Measurements from ENCODE around the gene GOLGA3.

Gene GOLGA3

GRCh38 chr12:132747896-132748295 lies 80.8 kb downstream of the GOLGA3 start:
- DNase-seq (ENCODE audit: low read depth in 2 of 2): no peak

- DNase-seq (ENCODE audit: low read depth in 2 of 2): no peak
These were observed 81.3 kb downstream of the GOLGA3 start for GRCh38 chr12:132747395-132747794.

DNA sequence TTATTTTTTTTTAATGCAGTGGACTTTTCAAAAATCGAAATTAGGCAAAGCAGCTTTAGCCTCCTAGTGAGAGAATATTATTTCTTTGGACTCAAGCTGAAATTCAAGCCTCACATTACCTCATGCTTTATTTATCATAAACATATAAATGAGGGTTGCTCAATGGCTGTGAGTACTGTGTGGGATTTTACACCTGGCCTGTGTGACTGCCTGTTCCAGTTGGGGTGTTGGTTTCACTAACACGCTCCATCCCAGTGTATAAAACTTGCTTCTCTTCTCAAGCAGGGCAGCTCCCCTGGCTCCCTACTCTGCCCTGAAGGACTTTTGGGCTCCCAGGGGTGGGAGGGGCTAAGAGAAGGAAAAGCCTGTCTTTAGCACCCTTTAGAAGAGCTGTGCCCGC lies 82.1 kb downstream of the GOLGA3 start:
- DNase-seq (ENCODE audit: low read depth in 2 of 2): no peak

- no peak for DNase-seq (ENCODE audit: low read depth in 2 of 2)
These were observed 84.8 kb downstream of the GOLGA3 start for GRCh38 chr12:132743831-132744230.

DNA sequence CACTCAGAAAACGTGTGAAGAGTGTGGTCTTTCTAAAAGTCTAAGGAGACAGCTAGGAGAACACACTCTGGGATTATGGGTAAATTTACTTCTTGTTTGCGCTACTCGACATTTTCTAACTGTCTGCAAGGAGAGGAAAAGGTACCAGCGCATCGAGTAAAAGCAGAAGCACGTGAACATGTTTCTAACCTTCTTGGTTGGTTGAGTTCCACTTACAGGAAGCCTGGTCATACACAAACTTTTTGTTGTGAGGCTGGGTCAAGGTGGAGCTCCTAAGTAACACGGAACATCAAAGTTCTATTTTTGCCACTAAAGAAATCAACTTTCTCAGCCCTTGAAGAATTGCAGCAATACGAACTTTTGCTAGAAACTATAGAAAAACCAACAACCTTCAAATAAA lies 87.0 kb downstream of the GOLGA3 start:
- DNase-seq (ENCODE audit: low read depth in 2 of 2): no peak

- no peak for DNase-seq (ENCODE audit: low read depth in 2 of 2)
These were observed 88.0 kb downstream of the GOLGA3 start for GRCh38 chr12:132740652-132741051.

- no peak for DNase-seq (ENCODE audit: low read depth in 2 of 2)
These were observed 88.4 kb downstream of the GOLGA3 start for GRCh38 chr12:132740313-132740646.

- DNase-seq (ENCODE audit: low read depth in 2 of 2): no peak
These were observed 88.9 kb downstream of the GOLGA3 start for GRCh38 chr12:132739600-132740312.

DNA sequence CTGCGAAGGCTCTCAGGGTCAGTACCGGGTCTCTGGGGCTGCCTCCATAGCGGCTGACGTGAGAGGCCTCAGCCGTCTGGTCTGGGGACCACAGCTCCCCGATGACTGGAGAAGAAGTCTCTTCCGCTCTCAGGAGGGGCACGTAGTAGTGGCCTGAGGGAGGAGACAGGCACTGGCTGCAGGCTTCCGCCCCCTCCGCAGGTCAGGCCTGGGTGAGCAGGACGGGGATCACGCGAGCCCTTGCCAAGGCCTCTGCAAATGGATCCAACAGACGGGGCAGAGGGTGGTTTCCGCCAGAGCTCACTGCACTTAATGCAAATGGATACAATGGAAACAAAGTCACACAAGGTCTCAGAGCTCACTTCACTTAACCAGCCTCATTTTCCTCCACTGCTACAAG lies 91.8 kb downstream of the GOLGA3 start:
- DNase-seq (ENCODE audit: low read depth in 2 of 2): no peak

DNA sequence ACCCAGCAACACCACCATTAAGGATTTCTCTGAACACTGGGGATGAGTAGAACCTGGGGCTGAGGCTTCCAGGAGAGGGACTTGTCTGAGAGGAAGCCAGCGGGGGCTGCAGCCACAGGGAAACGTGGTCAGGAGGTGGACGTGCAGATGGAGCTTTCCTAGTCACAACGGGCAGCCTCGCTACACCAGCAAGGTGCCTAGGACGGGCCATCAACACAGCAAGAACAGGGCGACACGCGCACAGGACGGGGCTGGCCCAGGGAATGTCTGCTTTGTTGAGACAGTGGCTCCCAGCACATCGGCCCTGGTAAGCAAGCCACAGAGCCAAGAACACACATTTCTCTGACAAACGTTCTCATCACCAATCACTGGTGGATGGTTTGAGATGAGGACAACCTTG lies 92.3 kb downstream of the GOLGA3 start:
- no peak for DNase-seq (ENCODE audit: low read depth in 2 of 2)

- DNase-seq (ENCODE audit: low read depth in 2 of 2): no peak
These were observed 93.2 kb downstream of the GOLGA3 start for GRCh38 chr12:132735496-132735895.

- no peak for DNase-seq (ENCODE audit: low read depth in 2 of 2)
These were observed 94.5 kb downstream of the GOLGA3 start for GRCh38 chr12:132734206-132734605.

GRCh38 chr12:132731574-132731973 lies 97.1 kb downstream of the GOLGA3 start:
- no peak for DNase-seq (ENCODE audit: low read depth in 2 of 2)

GRCh38 chr12:132730353-132730752 lies 98.3 kb downstream of the GOLGA3 start:
- DNase-seq (ENCODE audit: low read depth in 2 of 2): no peak

GRCh38 chr12:132729541-132730320 lies 98.9 kb downstream of the GOLGA3 start:
- DNase-seq (ENCODE audit: low read depth in 2 of 2): no peak

DNA sequence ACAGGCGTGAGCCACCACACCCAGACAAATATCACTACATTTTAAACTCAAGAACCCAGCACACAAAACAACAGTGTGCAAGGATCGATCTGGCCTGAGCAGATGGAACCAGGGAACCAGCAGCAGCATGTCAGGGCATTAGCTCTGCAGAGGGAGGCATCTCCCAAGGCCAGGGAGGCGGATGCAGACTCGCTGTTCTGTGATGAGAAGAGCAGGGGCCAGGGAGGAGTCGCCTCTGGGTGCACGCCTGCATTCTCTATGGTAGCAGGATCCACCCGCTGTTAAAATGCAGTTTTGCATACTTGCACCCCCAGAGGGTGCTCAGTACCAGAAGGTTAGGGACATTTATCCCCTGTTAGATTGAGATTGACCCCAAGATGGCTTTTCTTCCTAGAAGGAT lies 100.2 kb downstream of the GOLGA3 start:
- no peak for DNase-seq (ENCODE audit: low read depth in 2 of 2)

GRCh38 chr12:132727091-132727794 lies 101.4 kb downstream of the GOLGA3 start:
- DNase-seq (ENCODE audit: low read depth in 2 of 2): no peak

GRCh38 chr12:132726386-132726785 lies 102.3 kb downstream of the GOLGA3 start:
- DNase-seq (ENCODE audit: low read depth in 2 of 2): no peak

- DNase-seq (ENCODE audit: low read depth in 2 of 2): no peak
These were observed 104.0 kb downstream of the GOLGA3 start for GRCh38 chr12:132724506-132725241.

- DNase-seq (ENCODE audit: low read depth in 2 of 2): no peak
These were observed 104.9 kb downstream of the GOLGA3 start for GRCh38 chr12:132723764-132724140.

DNA sequence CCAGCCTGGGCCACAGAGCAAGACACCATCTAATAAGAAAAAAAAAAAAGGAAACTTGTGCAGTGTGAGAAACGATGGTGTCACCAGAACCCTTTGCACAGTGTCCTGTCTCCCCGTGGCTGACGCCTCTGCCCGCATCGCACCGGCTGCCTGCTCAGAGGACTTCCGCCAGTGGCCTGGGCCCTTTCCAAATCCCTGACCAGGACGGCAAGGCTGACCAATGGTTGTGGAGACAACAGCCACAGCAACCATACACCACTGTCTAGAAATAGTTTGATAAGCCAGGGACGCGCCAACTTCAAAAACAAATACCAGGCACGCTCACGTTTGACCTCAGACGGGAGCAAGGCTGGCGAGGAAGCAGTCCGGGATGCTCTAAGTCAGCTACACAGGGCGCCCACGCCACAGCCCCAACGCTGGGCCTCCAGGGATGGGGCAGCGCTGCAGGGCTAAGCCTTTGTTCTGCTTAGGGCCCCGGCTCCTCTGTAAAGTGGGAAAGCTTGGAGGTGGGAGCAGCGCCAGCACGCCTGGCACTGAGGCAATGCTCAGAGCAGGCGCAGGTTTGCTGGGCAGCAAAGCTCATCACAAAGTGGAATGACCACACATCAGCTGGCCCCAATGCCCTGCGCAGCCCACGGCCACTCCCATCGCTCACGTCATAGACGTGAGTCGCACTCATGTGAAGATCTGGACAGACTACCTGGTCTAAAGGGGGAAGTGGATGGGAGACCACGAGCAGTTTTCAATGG lies 105.5 kb downstream of the GOLGA3 start:
- no peak for DNase-seq (ENCODE audit: low read depth in 2 of 2)

Data from activated CD8-positive, alpha-beta memory T cell treated with anti-CD3 and anti-CD28 coated beads for 4 hours (primary cell).